HCT116 (cell line): Measurements from ENCODE around the gene HILPDA. TPM values are rescaled to one million over a fixed set of nuclear protein-coding genes. Genes with fewer than 3 reads are reported as not detected.

ENCODE experiments used
- ATAC-seq: fragments of 200-7000 bp; cut with Tn5 transposase; 2 replicates; pipeline ENCODE4 v1.9.1; 2020; ENCODE audit warnings: mild to moderate bottlenecking, moderate library complexity
- BruUV-seq: library from RNA; stranded (reverse); fragments of 400-500 nt; replicated peaks from 2 replicates; lab custom pipeline; 2021; lab: Mats Ljungman, UMichigan
- CTCF ChIA-PET: fragments of 300-600 bp; sonication (Branson Sonifier 250); formaldehyde crosslinking; loops from one replicate; lab custom pipeline; 2021; ENCODE audit warnings: antibody characterized with exemption; lab: Charles Lee
- POLR2A ChIA-PET: fragments of 300-600, 350-600 bp; sonication (Branson Sonifier 250); formaldehyde crosslinking; loops from one replicate; lab custom pipeline; 2021; ENCODE audit warnings: antibody characterized with exemption; lab: Charles Lee
- RAD21 ChIA-PET, 2 experiments: fragments of 300-600 bp; sonication (Branson Sonifier 250); formaldehyde crosslinking; loops; one replicate each; lab custom pipeline; 2023; ENCODE audit warnings: low total read pairs in 2 of 2; ENCODE audit not compliant: uncharacterized antibody in 2 of 2, unreplicated experiment in 2 of 2, low non-redundant PET in 1 of 2; lab: Charles Lee
- DNase-seq: peaks from one replicate; pipeline ENCODE4 v3.0.0-alpha.2; 2010; ENCODE audit warnings: low read depth, low spot score
- H2AFZ ChIP-seq: fragments of 200-600 bp; shearing (Covaris generic), sonication (generic); 2 replicates; pipeline ENCODE4 v1.6.1; 2017; ENCODE audit warnings: low read depth, mixed run types, mixed read lengths, antibody characterized with exemption, low read length; ENCODE audit not compliant: poor library complexity, severe bottlenecking
- H3K27ac ChIP-seq: 2 replicates; pipeline ENCODE4 v1.5.1; 2012; ENCODE audit warnings: low read depth, low read length
- H3K27me3 ChIP-seq: fragments of 200-600 bp; sonication (generic); 2 replicates; pipeline ENCODE4 v1.6.1; 2016; ENCODE audit warnings: mixed run types, low read length, mixed read lengths; ENCODE audit not compliant: insufficient read depth
- H3K36me3 ChIP-seq, 2 experiments: fragments of 200-500 bp in 1 of 2; fragments of 200-600 bp in 1 of 2; sonication (Bioruptor generic) in 1 of 2; sonication (generic) in 1 of 2; 2 replicates each; pipeline versions ENCODE4 v1.5.1 to v1.6.1; 2014 to 2016; ENCODE audit warnings: low read length in 2 of 2, inconsistent platforms in 1 of 2, mixed read lengths in 1 of 2, mixed run types in 1 of 2; ENCODE audit not compliant: insufficient read depth in 2 of 2, control insufficient read depth in 1 of 2
- H3K4me1 ChIP-seq, 2 experiments: fragments of 200-600 bp in 1 of 2; sonication (generic) in 1 of 2; 2 replicates each; pipeline versions ENCODE4 v1.5.1 to v1.6.1; 2012 to 2017; ENCODE audit warnings: low read length in 2 of 2, inconsistent platforms in 1 of 2, mild to moderate bottlenecking in 1 of 2, mixed read lengths in 1 of 2, mixed run types in 1 of 2, moderate library complexity in 1 of 2; ENCODE audit not compliant: insufficient read depth in 2 of 2, control insufficient read depth in 1 of 2
- H3K4me2 ChIP-seq: fragments of 200-600 bp; sonication (generic); 2 replicates; pipeline ENCODE4 v1.6.1; 2017; ENCODE audit warnings: mixed run types, low read length, mixed read lengths
- H3K4me3 ChIP-seq, 2 experiments: fragments of 200-600 bp in 1 of 2; sonication (generic) in 1 of 2; replicated peaks in 1 of 2; 2 replicates each; pipeline ENCODE4 v1.5.1; 2011 to 2016; ENCODE audit warnings: low read length in 2 of 2, control low read depth in 1 of 2, low read depth in 1 of 2, mild to moderate bottlenecking in 1 of 2, mixed read lengths in 1 of 2, mixed run types in 1 of 2
- H3K79me2 ChIP-seq: fragments of 200-600 bp; sonication (generic); 2 replicates; pipeline ENCODE4 v1.6.1; 2017; ENCODE audit warnings: mild to moderate bottlenecking, mixed run types, low read length, moderate library complexity, mixed read lengths; ENCODE audit not compliant: insufficient read depth
- H3K9ac ChIP-seq: fragments of 200-600 bp; sonication (generic); 2 replicates; pipeline ENCODE4 v1.6.1; 2016; ENCODE audit warnings: low read length, mixed read lengths
- H3K9me2 ChIP-seq: fragments of 200-600 bp; sonication (generic), shearing (Covaris generic); 2 replicates; pipeline ENCODE4 v1.6.1; 2017; ENCODE audit warnings: mixed run types, mild to moderate bottlenecking, moderate library complexity; ENCODE audit not compliant: insufficient read depth
- H3K9me3 ChIP-seq, 2 experiments: fragments of 200-500 bp in 1 of 2; fragments of 200-600 bp in 1 of 2; sonication (Bioruptor generic) in 1 of 2; sonication (generic) in 1 of 2; 2 replicates each; pipeline ENCODE4 v1.6.1; 2014 to 2017; ENCODE audit warnings: low read length in 2 of 2, mixed read lengths in 2 of 2, inconsistent platforms in 1 of 2, low read depth in 1 of 2, mild to moderate bottlenecking in 1 of 2, mixed run types in 1 of 2, moderate library complexity in 1 of 2; ENCODE audit not compliant: control insufficient read depth in 1 of 2, insufficient read depth in 1 of 2
- H4K20me1 ChIP-seq: fragments of 200-600 bp; sonication (generic), shearing (Covaris generic); 2 replicates; pipeline ENCODE4 v1.6.1; 2017; ENCODE audit warnings: mixed run types, mild to moderate bottlenecking, moderate library complexity; ENCODE audit not compliant: insufficient read depth
- CBX3 ChIP-seq: IDR thresholded peaks from 2 replicates; pipeline ENCODE4 v1.6.1; 2012; ENCODE audit warnings: low read depth
- CEBPB ChIP-seq: IDR thresholded peaks from 2 replicates; pipeline ENCODE4 v1.6.1; 2012; ENCODE audit warnings: low read depth
- EGR1 ChIP-seq: IDR thresholded peaks from 2 replicates; pipeline ENCODE4 v1.6.1; 2012; ENCODE audit warnings: low read depth
- EZH2phosphoT487 ChIP-seq: fragments of 200-600 bp; IDR thresholded peaks from 2 replicates; pipeline ENCODE4 v1.6.1; 2018; ENCODE audit warnings: antibody characterized with exemption, borderline replicate concordance
- FOSL1 ChIP-seq: IDR thresholded peaks from 2 replicates; pipeline ENCODE4 v1.6.1; 2012; ENCODE audit warnings: low read depth
- POLR2AphosphoS5 ChIP-seq: IDR thresholded peaks from 2 replicates; pipeline ENCODE4 v1.6.1; 2011; ENCODE audit warnings: mild to moderate bottlenecking, low read depth, low read length, moderate library complexity
- SRF ChIP-seq: IDR thresholded peaks from 2 replicates; pipeline ENCODE4 v1.6.1; 2012; ENCODE audit warnings: low read depth
- YY1 ChIP-seq: IDR thresholded peaks from 2 replicates; pipeline ENCODE4 v1.6.1; 2011; ENCODE audit warnings: low read length, low read depth, moderate library complexity, mild to moderate bottlenecking; ENCODE audit not compliant: insufficient replicate concordance; ENCODE audit errors: extremely low read depth
- ZFX ChIP-seq: fragments of 450-650 bp; IDR thresholded peaks from 2 replicates; pipeline ENCODE4 v1.6.1; 2017
- intact Hi-C: fragments of 100-400 bp; cut with micrococcal nuclease; formaldehyde crosslinking; loops from 2 replicates; pipeline ENCODE4 v1.10.0; 2022
- total RNA-seq: library from RNA; stranded (reverse); gene quantifications from one replicate; pipeline ENCODE4 v1.2.1, GENCODE V29; 2021; ENCODE audit not compliant: unreplicated experiment
- TF ChIP-seq, protein P1 (sequence below): IDR thresholded peaks from 2 replicates; pipeline ENCODE4 v1.6.1; 2012
- TF ChIP-seq, protein P2 (sequence below): IDR thresholded peaks from 2 replicates; pipeline ENCODE4 v1.6.1; 2012

Gene HILPDA
- total RNA-seq, 1 experiment from 2014 or later, result 32.8 TPM

DNA sequence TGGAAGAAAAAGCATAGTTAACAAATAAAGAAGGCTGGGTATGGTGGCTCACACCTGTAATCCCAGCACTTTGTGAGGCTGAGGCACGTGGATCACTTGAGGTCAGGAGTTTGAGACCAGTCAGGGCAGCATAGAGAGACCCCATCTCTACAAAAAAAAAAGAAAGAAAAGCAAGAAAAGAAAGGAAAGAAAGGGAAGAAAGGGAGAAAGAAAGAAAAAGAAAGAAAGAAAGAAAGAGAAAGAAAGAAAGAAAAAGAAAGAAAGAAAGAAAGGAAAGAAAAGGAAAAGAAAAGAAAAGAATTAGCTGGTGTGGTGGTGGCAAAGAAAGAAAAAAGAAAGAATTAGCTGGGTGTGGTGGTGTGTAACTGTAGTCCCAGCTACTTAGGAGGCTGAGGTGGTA, 3.1 kb upstream of the HILPDA start:
- BruUV-seq, result no TSS peak
- ATAC-seq, result no peak
- no peaks in the 10 kb centered on the region for H4K20me1 ChIP-seq
- POLR2A ChIA-PET, result interaction anchor here (1.2 kb wide), 1 partner anchor 13 kb away, joined by 3 read pairs; no protein-coding TSS in a partner anchor
- H3K4me2 ChIP-seq, result no peak overlapping the region
- RAD21 ChIA-PET, result no interaction called here
- no peak for DNase-seq
- peaks cover 11 to 23% of the 10 kb centered on the region in 2 experiments for H3K4me1 ChIP-seq
- intact Hi-C loops, result no loop called here
- no peaks in the 10 kb centered on the region for H3K9me2 ChIP-seq
- H3K9me3 ChIP-seq, result no peaks in the 10 kb centered on the region
- H3K27ac ChIP-seq, result no peak overlapping the region
- H3K36me3 ChIP-seq, result peaks cover 0 to 9% of the 10 kb centered on the region in 2 experiments; a peak in 1 of 4 replicates
- 0 out of 2 replicates have a peak, but pooled peaks cover 4% of the 10 kb centered on the region for H3K27me3 ChIP-seq
- H3K79me2 ChIP-seq, result peaks cover 18% of the 10 kb centered on the region
- H2AFZ ChIP-seq, result no peak overlapping the region
- CTCF ChIA-PET, result interaction anchor here (0.7 to 3.1 kb wide), 3 partner anchors 9 to 26 kb away, joined by 3 to 14 read pairs (median 3); no protein-coding TSS in a partner anchor
- no peak for TF ChIP-seq EGR1
- TF ChIP-seq EZH2phosphoT487, result no peak
- TF ChIP-seq, protein P1, sequence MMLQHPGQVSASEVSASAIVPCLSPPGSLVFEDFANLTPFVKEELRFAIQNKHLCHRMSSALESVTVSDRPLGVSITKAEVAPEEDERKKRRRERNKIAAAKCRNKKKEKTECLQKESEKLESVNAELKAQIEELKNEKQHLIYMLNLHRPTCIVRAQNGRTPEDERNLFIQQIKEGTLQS, result no peak
- no peak for TF ChIP-seq POLR2AphosphoS5
- no peak for TF ChIP-seq SRF
- no peak overlapping the region for H3K4me3 ChIP-seq
- H3K9ac ChIP-seq, result no peak overlapping the region

DNA sequence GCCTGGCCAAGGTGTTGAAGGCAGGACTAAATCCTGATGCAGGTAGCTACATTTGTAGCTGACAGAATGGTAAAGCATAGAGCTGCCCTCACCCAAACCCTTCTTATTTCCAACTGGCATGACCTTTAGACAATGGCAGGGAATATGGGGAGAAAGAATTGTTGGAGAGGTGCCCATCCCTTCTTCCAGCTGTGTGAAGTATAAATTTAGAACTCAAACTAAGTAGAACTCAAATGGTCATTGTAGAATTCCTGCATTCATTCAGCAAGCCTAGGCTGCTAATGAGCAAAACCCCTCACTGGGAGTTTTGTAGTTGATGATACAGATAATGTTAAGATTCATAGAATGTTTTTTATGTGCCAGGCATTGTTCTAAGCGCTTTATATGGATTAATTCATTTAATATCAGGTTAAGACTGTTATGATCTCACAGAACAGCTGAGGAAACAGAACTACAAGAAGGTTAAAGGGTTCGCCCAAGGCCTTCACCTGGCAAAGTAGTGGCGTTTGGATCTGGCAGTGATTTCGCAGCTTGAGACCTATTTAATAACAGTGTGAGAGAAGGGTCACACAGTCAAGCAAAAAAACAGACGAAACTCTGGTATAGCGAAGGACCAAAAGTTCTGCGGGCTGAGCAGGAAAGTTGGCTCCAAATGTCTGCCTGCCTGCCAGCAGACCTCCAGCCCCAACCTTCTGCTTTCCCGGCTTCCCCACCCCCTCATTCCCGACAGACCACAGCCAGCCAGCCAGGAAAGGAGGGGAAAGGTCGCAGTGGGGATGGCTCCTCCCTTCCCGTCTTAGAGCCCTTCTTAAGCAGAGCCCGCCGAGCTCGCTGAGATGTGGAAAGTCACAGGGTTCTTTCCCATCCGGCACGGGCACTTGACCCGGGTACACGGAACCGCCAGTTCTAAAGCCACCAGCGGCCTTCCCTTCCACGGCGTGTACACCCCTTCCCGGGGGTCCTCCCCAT, 1.6 kb upstream of the HILPDA start:
- Histone ChIP-seq H3K27ac (no peak overlapping the region), H3K9me3 (no peaks in the 10 kb centered on the region), H3K9ac (no peak overlapping the region), H3K4me3 (peak overlapping the region in 1 of 2 experiments; percentile 99; a peak in 1 of 4 replicates), H3K4me1 (peaks cover 11 to 36% of the 10 kb centered on the region in 2 experiments), H3K79me2 (peaks cover 34% of the 10 kb centered on the region), H3K36me3 (peaks cover 4 to 20% of the 10 kb centered on the region in 2 experiments; a peak in 3 of 4 replicates), H3K4me2 (peak overlapping the region; percentile 83), H2AFZ (no peak overlapping the region), H3K9me2 (no peaks in the 10 kb centered on the region), H4K20me1 (peaks cover 7% of the 10 kb centered on the region; the same call in 1 of the 2 replicates), H3K27me3 (0 out of 2 replicates have a peak, but pooled peaks cover 4% of the 10 kb centered on the region)
- intact Hi-C loops, result no loop called here
- no TSS peak for BruUV-seq
- ATAC-seq (no peak), DNase-seq (no peak)
- ChIA-PET RAD21 (no interaction called here), CTCF (interaction anchor here (1.4 to 3.1 kb wide), 2 partner anchors 20 to 28 kb away, joined by 3 to 14 read pairs; no protein-coding TSS in a partner anchor), POLR2A (interaction anchor here (1.2 kb wide), 1 partner anchor 14 kb away, joined by 3 read pairs; no protein-coding TSS in a partner anchor)
- no peak for TF ChIP-seq FOSL1
- no peak for TF ChIP-seq CBX3
- no peak for TF ChIP-seq YY1
- TF ChIP-seq CEBPB, result no peak
- TF ChIP-seq, protein P2, sequence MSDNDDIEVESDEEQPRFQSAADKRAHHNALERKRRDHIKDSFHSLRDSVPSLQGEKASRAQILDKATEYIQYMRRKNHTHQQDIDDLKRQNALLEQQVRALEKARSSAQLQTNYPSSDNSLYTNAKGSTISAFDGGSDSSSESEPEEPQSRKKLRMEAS, result no peak
- TF ChIP-seq ZFX, result no peak
